Cardiac muscle cell (in vitro differentiated cells and primary cell): ENCODE results near the gene NUP93. TPM values are rescaled to one million over a fixed set of nuclear protein-coding genes. Genes with fewer than 3 reads are reported as not detected.

Source experiments
- DNase-seq, 2 donors: peaks; one replicate each; pipeline versions ENCODE4 v3.0.0 to v3.0.0-alpha.2; 2010 to 2017; ENCODE audit warnings: low read depth in 1 of 2, low spot score in 1 of 2
- H3K27ac ChIP-seq: fragments of 200-600 bp; sonication (generic); 2 replicates; pipeline ENCODE4 v1.5.1; 2016
- H3K27me3 ChIP-seq: fragments of 200-600 bp; sonication (generic); 2 replicates; pipeline ENCODE4 v1.6.0; 2016; ENCODE audit warnings: control low read depth
- H3K36me3 ChIP-seq: fragments of 200-600 bp; sonication (generic); 2 replicates; pipeline ENCODE4 v1.5.1; 2016; ENCODE audit warnings: control low read depth
- H3K4me1 ChIP-seq: fragments of 200-600 bp; sonication (generic); 2 replicates; pipeline ENCODE4 v1.8.1; 2017; ENCODE audit warnings: low read depth, mild to moderate bottlenecking, mixed run types
- H3K4me3 ChIP-seq: fragments of 200-600 bp; sonication (generic); 2 replicates; pipeline ENCODE4 v1.5.1; 2016; ENCODE audit warnings: mild to moderate bottlenecking
- H3K9me3 ChIP-seq: fragments of 200-600 bp; sonication (generic); 2 replicates; pipeline ENCODE4 v1.5.1; 2017; ENCODE audit warnings: low read depth, mild to moderate bottlenecking, control low read depth
- polyA plus RNA-seq: library from polyadenylated mRNA; unstranded; fragments of >200 nt; fragmentation: Nextera tagmentation; extraction: Ambion mirVana; gene quantifications from 2 replicates; pipeline ENCODE4 v1.2.1, GENCODE V29; 2016
- total RNA-seq: library from RNA; depleted of rRNA; stranded (reverse); fragments of >200 nt; gene quantifications from 2 replicates; pipeline ENCODE4 v1.2.3, GENCODE V29; 2016
- TF ChIP-seq, protein P1 (sequence below): IDR thresholded peaks from 2 replicates; pipeline ENCODE4 v1.5.1; 2012; ENCODE audit warnings: low read depth, mild to moderate bottlenecking, low read length

Gene NUP93
- total and polyA plus RNA-seq, 2 experiments from 2014 or later, result 110 to 127 TPM

DNA sequence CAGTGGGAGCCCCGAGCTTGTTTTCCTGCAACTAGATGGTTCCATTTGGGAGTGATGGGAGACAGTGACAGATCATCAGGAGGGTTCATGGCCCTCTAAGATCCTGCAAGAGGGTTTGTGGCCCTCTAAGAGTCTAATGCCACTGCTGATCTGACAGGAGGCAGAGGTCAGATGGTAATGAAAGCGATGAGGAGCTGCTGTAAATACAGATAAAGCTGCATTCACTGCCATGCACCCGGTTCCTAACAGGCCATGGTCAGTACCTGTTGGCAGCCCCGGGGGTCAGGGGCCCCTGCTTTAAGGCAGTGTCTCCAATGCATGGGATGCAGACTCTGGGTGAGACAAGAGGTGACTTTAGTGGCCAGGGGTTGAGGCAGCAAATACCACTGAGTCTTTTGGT, 165.9 kb downstream of the NUP93 start:
- Histone ChIP-seq H3K9me3 (no peaks in the 10 kb centered on the region), H3K27ac (no peak overlapping the region), H3K4me3 (no peak overlapping the region), H3K36me3 (no peaks in the 10 kb centered on the region), H3K4me1 (no peaks in the 10 kb centered on the region), H3K27me3 (no peaks in the 10 kb centered on the region)
- TF ChIP-seq, protein P1, sequence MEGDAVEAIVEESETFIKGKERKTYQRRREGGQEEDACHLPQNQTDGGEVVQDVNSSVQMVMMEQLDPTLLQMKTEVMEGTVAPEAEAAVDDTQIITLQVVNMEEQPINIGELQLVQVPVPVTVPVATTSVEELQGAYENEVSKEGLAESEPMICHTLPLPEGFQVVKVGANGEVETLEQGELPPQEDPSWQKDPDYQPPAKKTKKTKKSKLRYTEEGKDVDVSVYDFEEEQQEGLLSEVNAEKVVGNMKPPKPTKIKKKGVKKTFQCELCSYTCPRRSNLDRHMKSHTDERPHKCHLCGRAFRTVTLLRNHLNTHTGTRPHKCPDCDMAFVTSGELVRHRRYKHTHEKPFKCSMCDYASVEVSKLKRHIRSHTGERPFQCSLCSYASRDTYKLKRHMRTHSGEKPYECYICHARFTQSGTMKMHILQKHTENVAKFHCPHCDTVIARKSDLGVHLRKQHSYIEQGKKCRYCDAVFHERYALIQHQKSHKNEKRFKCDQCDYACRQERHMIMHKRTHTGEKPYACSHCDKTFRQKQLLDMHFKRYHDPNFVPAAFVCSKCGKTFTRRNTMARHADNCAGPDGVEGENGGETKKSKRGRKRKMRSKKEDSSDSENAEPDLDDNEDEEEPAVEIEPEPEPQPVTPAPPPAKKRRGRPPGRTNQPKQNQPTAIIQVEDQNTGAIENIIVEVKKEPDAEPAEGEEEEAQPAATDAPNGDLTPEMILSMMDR, result no peak
- no peak for DNase-seq

DNA sequence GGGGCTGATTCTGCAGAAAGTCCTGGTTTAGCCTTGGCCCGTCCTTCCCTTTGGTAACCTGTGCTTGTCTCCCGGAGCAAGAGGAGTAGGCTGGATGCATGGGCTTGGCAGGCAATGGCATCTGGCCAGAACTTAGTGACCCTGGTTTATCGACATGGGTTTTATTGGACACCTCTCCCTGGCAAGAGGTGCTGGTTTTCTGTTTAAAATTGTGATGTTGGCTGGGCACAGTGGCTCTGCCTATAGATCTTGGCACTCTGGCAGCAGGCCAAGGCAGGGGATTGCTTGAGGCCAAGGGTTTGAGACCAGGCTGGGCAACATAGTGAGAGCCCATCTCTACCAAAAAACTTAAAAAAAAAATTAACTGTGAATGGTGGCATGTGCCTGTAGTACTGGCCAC, 166.3 kb downstream of the NUP93 start:
- no peaks in the 10 kb centered on the region for H3K36me3 ChIP-seq
- no peaks in the 10 kb centered on the region for H3K4me1 ChIP-seq
- no peak for DNase-seq
- no peaks in the 10 kb centered on the region for H3K9me3 ChIP-seq
- H3K4me3 ChIP-seq, result no peak overlapping the region
- no peaks in the 10 kb centered on the region for H3K27me3 ChIP-seq
- no peak overlapping the region for H3K27ac ChIP-seq
- TF ChIP-seq, protein P1, result no peak

DNA sequence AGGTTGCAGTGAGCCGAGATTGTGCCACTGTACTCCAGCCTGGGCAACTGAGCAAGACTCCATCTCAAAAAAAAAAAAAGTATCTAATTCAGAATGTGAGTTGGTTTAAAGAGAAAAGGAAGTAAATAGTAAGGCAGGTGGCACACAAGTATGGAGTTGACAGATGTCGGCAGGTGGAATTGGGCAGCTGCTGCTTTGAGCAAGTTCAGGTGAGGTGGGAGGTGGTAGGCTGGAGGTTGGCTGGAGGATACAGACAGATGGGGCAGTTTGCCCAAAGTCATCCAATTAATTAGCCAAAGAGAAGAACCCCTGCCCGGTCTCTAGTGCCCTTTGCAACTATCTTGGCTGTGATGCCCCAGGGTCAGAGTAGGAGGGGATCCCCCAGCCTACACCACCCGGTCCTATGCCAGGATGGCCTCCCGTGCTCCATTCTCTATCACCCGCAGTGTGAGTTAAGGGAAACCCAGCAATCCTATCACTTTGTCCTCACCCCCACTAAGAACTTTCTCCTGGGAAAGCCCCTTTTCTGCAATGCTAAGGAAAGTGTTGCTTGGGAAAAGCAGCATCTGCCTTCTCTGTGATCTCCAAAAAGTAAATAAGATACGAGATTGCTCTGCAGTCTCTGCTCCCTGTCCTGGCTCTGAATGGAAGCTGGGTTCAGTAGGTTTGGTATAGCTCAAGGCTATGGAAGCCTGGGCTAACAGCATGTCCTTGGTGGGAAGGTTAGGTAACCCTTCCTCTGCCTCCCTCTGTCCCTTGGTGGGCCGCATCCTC, 167.3 kb downstream of the NUP93 start:
- Histone ChIP-seq H3K4me3 (no peak overlapping the region), H3K4me1 (no peaks in the 10 kb centered on the region), H3K27me3 (no peaks in the 10 kb centered on the region), H3K9me3 (no peaks in the 10 kb centered on the region), H3K36me3 (no peaks in the 10 kb centered on the region), H3K27ac (no peak overlapping the region)
- no peak for DNase-seq
- TF ChIP-seq, protein P1, result no peak

DNA sequence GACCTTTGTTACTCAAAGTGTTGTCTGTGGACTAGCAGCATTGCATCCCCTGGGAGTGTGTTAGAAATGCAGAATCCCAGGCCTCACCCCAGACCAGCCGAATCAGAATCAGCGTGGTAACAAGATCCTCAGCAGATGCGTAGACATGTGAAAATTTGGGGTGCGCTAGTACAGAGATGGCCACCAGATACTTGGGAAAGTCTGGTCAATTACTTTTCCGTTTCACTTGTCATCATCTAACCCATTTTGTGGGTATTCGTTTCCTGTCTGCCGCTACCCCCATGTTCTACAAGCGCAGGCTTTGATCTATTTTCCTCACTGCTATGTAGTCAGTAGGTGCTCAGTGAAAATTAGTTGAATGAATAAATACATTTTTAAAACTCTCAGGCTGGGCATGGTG, 168.9 kb downstream of the NUP93 start:
- H3K27me3 ChIP-seq, result no peaks in the 10 kb centered on the region
- TF ChIP-seq, protein P1, result no peak
- no peaks in the 10 kb centered on the region for H3K9me3 ChIP-seq
- no peak overlapping the region for H3K27ac ChIP-seq
- H3K4me1 ChIP-seq, result no peaks in the 10 kb centered on the region
- no peaks in the 10 kb centered on the region for H3K36me3 ChIP-seq
- no peak for DNase-seq
- no peak overlapping the region for H3K4me3 ChIP-seq

Other genes starting within 250 kb of the NUP93 start
- gene BBS2, start 210.1 kb upstream of the NUP93 start, total RNA-seq, result 31.9 and 32.8 TPM in 2 replicates
- 50.4 and 64.7 TPM in 2 replicates for gene BBS2, start 210.1 kb upstream of the NUP93 start, polyA plus RNA-seq
- gene MT4, start 165.1 kb upstream of the NUP93 start, total RNA-seq, result not detected in 2 replicates
- gene MT4, start 165.1 kb upstream of the NUP93 start, polyA plus RNA-seq, result not detected in 2 replicates
- not detected in 2 replicates for gene MT3, start 140.6 kb upstream of the NUP93 start, total RNA-seq
- 1.0 TPM in 1 of 2 replicates, not detected in the other for gene MT3, start 140.6 kb upstream of the NUP93 start, polyA plus RNA-seq
- 0.28 TPM in 1 of 2 replicates, not detected in the other for gene MT2A, start 121.5 kb upstream of the NUP93 start, total RNA-seq
- 1.6 and 2.1 TPM in 2 replicates for gene MT2A, start 121.5 kb upstream of the NUP93 start, polyA plus RNA-seq
- 3.6 and 9.1 TPM in 2 replicates for gene MT1E, start 104.3 kb upstream of the NUP93 start, total RNA-seq
- 4.5 and 4.7 TPM in 2 replicates for gene MT1E, start 104.3 kb upstream of the NUP93 start, polyA plus RNA-seq
- not detected in 2 replicates for gene MT1M, start 97.5 kb upstream of the NUP93 start, total RNA-seq
- gene MT1M, start 97.5 kb upstream of the NUP93 start, polyA plus RNA-seq, result not detected in 2 replicates
- not detected in 2 replicates for gene MT1A, start 91.5 kb upstream of the NUP93 start, total RNA-seq
- gene MT1A, start 91.5 kb upstream of the NUP93 start, polyA plus RNA-seq, result not detected in 2 replicates
- not detected in 2 replicates for gene MT1B, start 78.2 kb upstream of the NUP93 start, total RNA-seq
- not detected in 2 replicates for gene MT1B, start 78.2 kb upstream of the NUP93 start, polyA plus RNA-seq
- gene MT1F, start 72.2 kb upstream of the NUP93 start, total RNA-seq, result not detected in 2 replicates
- not detected in 2 replicates for gene MT1F, start 72.2 kb upstream of the NUP93 start, polyA plus RNA-seq
- 3.7 TPM in 1 of 2 replicates, not detected in the other for gene MT1G, start 62.1 kb upstream of the NUP93 start, total RNA-seq
- not detected in 2 replicates for gene MT1G, start 62.1 kb upstream of the NUP93 start, polyA plus RNA-seq
- gene MT1H, start 60.3 kb upstream of the NUP93 start, total RNA-seq, result not detected in 2 replicates
- gene MT1H, start 60.3 kb upstream of the NUP93 start, polyA plus RNA-seq, result not detected in 2 replicates
- 5.7 and 13.3 TPM in 2 replicates for gene MT1X, start 47.7 kb upstream of the NUP93 start, total RNA-seq
- gene MT1X, start 47.7 kb upstream of the NUP93 start, polyA plus RNA-seq, result 9.3 and 11.1 TPM in 2 replicates
- gene SLC12A3, start 135.1 kb downstream of the NUP93 start, total RNA-seq, result not detected in 2 replicates
- not detected in 2 replicates for gene SLC12A3, start 135.1 kb downstream of the NUP93 start, polyA plus RNA-seq
- 40.5 and 109 TPM in 2 replicates for gene HERPUD1, start 202.0 kb downstream of the NUP93 start, total RNA-seq
- 78.9 and 116 TPM in 2 replicates for gene HERPUD1, start 202.0 kb downstream of the NUP93 start, polyA plus RNA-seq
- gene CETP, start 231.8 kb downstream of the NUP93 start, total RNA-seq, result 0.27 TPM in 1 of 2 replicates, not detected in the other
- 0.49 TPM in 1 of 2 replicates, not detected in the other for gene CETP, start 231.8 kb downstream of the NUP93 start, polyA plus RNA-seq